NOMO-1 treated with DMSO at 0.1 percent for 48 hours (cell line): Measurements from ENCODE around the gene RNF169.

Source experiments
- DNase-seq: peaks from one replicate; lab custom pipeline; 2025; ENCODE audit not compliant: unreplicated experiment; lab: John Stamatoyannopoulos, UW

RNF169 gene, protein sequence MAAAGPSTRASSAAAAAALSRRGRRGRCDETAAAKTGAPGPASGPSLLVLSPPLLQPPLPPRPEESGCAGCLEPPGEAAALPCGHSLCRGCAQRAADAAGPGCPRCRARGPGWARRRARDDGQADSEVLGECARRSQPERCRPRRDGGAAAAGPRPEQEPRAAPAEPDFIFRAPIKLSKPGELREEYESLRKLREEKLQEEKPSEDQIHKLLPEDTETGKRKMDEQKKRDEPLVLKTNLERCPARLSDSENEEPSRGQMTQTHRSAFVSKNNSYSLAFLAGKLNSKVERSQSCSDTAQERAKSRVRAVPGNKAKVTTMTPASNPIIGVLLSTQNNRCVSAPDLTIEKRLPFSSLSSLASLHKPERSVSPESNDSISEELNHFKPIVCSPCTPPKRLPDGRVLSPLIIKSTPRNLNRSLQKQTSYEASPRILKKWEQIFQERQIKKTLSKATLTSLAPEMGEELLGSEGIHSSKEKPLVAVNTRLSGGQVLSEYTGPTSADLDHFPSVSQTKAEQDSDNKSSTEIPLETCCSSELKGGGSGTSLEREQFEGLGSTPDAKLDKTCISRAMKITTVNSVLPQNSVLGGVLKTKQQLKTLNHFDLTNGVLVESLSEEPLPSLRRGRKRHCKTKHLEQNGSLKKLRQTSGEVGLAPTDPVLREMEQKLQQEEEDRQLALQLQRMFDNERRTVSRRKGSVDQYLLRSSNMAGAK

DNA sequence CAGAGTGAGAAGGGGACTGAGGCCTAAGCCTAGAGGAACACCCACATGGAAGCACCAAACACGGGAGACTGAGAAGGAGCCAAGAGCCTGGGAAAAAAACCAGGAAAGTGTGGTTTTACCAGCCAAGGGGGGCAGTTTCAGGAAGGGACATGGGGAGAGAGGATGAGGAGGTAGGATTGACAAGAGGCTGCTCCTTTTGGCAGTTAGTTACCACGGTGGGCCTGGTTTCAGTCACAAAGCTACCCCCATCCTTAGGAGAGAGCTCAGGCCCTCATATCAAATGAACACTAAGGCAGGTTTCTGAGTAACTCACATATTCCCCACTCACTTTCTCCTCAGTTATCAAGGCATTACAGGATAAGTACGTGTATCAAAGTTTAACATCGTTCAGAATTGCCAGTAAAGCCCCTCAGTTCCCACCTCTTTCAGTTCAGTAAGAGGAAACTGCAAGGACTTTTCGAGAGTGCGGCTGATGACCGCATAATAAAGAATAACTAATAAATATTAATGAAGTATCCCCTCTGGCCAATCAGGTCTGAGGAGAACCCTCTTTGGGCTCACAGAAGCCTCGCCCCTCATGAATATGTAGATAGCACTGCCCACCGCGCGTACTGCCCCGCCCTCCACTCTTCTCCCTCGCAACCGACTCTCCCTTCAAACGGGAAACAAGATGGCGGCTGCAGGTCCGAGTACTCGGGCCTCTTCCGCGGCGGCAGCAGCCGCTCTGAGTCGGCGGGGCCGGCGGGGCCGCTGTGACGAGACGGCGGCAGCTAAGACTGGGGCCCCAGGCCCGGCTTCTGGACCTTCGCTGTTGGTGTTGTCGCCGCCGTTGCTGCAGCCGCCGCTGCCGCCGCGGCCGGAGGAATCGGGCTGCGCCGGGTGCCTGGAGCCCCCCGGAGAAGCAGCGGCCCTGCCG is at the start of gene RNF169:
Gene RNF169, plus strand, starts transcription at position 639 of the 916 bp plus-strand sequence. Its CDS starts 32 bp downstream, at position 671.
- peak; percentile 96 for DNase-seq

DNA sequence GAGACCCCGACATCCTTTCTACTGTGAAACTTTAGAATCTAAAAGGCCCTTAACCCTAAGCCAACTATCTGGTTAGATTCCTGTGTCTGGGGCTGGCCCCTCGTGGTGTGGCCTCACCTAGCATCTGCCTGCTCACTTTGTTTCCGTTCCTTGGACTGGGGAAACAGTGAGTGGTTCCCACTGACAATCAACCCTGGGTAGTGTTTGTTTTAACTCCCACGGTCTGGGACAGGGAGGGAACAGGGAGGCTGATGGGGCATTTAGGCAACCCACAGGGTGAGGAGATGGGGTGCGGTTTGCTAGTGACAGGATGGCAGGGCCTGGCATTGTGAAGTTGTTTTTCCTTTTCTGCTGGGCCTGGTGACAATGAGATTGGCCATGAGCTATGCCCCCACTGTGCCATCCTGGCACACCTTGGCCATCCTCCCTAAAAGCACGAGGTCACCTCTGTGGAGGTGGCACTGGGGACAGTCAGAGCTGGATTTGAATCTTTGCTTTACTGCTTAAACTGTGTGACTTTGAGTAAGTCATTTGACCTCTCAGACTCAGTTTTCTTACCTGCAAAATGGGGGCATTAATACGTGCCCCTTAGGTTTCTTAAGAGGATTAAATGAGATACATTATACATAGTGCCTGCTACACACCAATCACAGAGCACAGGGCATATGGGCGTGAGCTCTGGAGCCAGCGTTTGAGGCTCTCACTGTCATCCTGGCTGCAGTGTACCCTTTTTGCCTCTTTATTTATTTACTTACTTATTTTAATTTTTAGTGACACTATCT is 48.8 kb upstream of the RNF169 start:
- DNase-seq, result no peak

DNA sequence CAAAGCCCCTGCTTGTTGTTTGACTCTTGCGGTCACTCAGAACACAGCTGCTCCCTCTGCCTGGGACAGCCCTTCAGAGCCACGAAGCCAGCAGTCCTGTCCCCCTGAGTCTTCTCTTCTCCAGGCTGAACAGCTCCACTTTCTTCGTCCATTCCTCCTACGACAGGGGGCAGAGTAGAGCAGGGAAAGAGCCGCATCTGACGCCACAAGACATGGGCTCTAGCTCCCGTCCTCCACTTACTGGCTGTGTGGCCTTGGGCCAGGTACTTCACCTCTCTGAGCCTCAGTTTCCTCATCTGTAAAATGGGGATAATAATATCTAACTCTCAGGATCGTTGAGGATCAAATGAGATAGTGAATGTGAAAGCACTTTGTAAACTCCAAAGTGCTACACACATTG is 47.3 kb upstream of the RNF169 start:
- DNase-seq, result no peak

DNA sequence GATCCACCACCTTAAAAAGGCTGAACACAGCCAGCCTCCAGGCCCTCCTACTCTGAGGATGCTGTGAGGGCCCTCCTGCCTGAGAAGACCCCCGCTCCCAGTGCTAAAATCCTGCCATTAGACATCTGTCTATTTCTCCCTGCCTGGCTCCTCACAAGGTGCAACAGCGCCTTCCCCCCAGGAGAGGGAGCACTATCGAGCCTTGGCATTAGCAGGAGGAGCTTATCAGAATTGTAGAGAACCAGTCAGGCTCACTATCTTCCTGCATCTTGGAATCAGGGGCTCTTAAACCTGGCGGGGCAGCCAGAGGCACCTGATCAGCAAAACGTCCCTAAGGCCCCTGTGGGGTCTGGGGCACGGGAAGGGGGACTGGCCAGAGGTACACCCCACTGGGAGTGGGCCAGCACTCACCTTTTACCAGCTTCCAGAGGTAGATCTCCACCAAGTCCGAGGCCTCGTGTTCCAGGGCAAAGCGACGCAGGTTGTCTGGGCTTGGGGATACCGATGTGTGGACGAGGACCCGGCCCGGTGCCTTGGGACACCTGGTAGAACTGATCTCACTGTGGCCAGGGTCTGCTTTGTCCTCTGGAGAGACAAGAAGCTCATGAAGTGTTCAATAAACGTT is 46.2 kb upstream of the RNF169 start:
- peak; percentile 56 for DNase-seq

DNA sequence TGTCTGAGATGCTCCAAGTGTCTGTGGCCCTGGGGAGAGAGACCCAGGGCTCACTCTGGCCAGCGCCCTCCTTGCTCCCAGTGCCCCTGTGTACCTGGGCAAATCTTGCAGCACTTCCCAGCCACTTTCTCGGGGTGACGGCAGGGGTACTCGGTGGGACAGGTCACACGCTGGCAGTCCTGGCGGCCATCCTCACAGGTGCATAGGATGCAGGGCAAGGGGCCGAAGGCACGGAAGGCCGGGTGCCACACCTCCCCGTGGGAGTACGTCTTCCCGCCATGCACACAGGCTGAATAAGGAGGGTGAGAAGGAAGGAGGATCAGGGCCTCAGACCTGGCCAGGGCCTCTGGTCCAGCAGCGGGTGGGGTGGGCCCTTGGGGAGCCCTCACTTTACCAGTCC is 45.4 kb upstream of the RNF169 start:
- no peak for DNase-seq

DNA sequence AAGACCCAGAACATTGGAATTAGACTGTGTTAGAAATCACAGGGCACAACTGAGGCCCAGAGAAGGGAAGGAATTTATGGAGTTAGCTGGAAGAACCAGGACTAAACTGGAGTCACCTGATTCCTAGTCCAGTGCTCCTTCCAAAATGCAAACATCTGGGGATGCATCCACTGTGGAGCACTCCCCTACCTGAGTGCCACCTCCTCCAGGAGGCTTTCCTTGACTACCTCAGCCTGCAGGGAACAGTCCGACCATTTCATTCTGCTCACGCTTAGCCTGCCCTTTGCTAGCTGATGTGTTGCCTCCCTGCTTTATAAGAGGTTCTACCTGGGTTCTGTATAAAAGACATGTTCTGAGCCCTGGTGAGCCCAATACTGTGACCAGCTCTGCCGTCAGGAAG is 41.5 kb upstream of the RNF169 start:
- no peak for DNase-seq

DNA sequence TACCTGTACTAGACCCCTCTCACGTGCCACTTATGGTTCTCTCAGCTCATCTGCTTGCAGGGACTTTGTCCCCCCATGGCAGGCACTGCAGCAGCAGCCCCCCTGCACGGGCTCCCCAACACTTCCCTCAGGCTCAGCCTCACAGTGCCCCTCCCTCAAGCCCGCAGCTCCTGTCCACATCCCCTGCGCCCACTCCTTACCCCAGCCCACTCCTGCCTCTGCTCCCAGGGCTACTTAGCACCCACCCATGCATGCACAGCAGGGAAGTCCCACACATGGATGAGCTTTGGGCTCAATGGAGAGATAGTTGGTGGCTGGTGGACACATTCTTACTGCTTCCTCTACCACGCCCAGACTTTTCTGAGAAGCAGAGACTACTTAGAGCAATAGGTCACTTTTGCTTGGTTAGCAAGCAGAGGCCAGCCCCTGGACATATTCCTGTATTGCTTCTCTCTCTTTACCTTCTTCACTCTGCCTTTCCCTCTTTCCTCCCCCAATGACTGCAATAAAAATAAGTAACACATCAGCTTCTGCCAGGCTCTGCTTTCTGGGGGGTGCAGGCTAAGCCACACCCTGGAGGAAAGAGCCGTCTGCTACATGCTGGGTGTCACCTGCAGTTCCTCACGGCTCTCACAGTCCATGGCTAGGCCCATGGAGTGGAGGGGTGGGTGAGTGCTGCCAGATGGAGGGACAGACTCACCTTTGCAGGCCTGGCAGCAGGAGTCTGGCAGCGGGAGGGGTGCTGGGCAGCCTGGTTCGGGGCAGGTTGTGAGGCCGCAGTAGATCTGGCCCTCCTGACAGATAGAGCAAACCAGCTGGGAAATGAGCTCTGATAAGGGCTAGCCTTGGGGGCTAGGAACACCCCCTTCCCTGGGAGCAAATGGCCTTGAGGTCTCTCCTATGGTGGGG is 40.8 kb upstream of the RNF169 start:
- DNase-seq, result no peak

DNA sequence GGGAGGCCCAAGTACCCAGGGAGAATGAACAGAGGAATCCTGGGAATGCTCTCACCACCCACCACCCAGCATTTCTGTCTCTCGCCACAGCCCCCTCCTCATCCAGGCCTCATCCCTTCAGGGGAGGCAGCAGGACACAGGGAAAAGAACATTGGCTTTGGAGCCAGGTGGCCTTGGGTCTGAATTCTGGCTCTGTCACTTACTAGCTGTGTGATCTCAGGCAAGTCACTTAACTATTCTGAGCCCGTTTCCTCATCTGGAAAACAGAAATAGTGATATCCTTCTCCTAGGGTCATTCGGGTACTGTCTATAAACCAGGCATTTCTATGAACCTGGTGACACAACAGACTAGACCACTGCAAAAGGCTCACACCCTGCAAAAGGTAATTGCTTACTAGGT is 39.5 kb upstream of the RNF169 start:
- DNase-seq, result no peak

DNA sequence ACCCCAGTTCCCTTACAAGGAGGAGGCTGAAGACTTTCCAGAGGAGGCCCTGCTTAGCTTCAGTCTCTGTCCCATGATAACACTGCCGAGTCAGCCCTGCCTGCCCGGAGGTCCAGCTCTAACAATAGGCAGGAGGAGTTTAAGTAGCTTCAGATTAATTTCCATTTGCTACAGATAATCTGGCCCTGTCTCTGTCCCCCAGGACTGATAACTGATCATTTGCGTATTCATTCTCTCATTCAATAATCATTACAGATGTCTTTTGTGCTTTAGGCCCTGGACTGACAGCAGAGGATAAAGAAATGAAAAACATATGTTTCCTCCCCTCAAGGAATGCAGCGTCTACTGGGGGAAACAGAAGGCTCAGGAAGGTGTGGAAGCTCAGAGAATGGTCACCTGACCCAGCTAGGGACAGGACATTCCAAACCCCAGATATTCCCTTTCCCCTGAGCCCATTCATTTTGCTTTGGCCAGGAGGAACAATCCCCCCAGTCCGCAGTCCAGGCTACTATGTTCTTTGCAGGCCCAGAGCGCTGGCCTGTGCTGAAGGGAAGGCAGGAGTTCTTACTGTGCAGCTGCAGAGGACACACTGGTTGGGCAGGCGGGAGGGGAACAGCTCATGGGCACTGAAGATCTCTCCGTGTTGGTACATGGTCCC is 38.2 kb upstream of the RNF169 start:
- DNase-seq, result no peak

DNA sequence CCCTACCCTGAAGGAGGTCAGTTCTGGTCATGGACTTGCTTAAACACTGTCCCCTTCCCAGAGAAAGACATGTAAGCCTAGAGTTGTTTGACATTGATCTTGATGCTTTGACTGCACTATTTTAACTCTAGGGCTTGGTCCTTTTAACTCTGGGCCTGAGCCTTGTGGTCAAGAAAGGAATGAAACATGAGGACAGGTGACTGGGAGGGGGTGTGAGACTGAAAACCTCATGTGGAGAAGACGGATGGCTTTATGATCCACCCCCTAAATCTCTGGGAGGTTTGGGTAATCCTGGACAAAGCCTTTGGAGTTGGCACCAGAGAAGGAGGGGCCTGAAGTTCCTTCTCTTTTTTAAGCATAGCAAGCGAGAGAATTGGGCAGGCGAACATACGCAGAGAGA is 35.0 kb upstream of the RNF169 start:
- no peak for DNase-seq

DNA sequence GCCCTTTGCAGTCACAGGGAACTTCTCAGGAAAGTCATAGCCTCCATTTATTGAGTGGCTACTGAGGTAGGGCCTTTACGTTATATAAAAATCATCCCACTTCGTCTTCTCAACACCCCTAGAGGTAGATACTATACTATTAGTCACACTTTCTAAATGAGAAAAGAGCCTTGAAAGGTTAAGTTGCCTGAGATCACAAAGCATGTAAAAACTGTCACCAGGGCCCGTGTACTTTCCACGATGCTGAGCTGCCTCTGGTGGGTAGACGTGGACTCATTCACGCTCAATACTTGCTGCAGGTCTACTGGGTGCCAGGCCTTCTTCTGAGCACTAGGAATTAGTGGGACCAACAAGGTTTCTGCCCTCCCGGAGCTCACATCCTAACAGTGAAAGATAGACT is 33.7 kb upstream of the RNF169 start:
- no peak for DNase-seq

DNA sequence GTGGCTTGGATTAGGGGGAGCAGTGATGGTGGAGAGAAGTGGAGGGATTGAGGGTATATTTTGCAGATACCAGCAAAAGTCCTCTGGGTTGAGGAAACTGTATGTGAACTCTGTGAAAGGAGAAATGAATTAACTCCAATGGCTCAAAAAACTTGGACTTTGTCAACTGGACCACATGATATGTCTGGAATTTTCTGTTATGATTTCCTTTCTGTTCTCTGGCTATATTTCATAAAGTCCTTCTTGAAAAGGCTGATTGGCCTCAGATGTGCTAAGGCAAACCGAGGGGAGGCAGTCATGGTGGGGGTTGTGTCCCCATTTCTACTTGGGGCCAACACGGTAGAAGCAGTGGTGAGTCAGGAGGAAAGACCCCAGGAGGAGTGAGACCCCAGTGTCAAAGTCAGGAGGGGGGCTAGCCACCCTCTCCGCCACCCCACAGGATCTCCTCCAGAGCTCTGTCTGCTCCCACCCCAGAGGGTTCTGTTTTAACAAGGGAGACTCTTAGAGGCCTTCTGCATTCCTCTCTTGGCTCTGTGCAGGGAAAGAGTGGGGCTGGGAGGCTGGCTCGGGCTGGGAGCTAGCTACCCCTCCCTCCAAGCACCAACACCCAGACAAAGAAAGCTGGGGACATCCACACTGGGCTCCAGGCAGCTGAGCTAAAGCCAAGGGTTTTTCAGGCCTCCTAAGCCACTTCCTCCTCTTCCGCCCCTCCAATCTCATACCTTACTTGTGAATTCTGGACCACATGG is 31.3 kb upstream of the RNF169 start:
- DNase-seq, result no peak

DNA sequence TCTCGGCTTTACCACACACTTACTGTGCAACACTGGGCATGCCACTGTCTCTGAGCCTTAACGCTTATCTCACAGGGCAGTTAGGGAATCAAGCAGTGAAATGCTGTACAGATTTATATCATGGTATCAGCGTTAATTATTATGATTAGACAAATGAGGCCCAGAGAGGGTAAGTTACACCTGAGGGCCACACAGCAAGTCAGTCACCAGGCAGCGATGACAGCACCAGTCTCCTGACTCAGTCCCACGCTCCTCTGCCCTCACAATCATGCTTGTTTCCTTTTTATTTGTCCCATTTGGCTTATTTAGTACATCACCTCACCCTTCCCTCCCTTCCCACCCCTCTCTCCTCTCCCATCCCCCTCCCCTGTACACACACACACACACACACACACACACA is 29.6 kb upstream of the RNF169 start:
- DNase-seq, result no peak

DNA sequence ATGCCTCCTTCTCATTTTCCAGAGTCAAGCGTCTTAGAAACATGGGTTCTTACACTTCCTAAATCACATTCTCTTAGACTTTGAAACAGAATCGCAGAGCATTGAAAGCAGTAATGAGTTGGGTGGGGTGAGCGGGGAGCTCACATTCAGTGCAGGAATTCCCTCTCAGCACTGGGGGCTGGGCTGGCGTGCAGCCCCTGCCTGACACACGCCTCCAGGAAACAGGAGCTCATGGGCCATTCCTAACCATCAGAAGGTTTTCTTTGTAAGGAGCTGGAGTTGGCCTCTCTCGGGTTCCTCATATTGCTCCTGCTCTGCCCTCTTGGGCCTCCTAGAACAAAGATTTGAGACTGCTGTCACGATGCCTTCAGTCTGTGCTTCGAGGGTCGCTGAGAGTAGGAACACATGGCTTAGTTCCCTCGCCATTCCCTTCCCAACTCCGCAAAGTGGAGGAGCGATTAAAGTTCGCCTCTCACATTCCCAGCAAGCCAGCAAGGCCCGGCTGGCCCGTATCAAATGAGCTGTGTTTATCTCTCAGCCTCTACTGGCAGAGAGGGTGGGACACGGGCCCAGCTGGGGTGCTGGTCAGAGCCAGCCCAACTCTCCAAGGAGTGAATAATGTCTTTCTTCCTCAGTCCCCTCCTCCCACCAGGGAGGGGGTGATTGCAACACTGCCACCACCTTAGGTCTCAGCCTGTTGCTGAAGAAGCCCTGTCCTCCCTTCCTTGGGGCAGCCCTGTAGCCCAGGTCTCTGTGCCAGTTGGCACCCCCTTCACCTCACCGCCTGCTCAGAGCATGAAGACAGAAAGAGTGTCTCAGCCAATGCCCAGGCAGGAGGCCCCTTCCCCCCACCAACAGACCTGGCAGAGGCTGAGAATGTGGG is 27.8 kb upstream of the RNF169 start:
- DNase-seq, result no peak

DNA sequence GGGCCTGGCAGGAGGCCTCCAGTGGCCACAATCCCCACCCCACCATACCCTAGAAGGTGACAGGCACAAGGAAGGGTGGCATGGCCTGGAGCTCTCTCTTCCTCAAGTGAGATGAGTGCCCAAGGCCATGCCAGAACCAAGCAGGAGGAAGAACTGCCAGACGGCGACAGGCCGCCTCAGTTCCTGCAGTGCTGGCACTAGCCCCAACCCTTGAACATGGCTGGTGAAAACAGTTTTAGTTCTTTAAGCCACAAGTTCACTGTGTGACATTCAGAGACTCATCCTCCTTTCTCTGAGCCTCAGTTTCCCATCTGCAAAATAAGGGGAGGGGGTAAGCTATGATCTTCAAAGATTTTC is 27.2 kb upstream of the RNF169 start:
- DNase-seq, result no peak

DNA sequence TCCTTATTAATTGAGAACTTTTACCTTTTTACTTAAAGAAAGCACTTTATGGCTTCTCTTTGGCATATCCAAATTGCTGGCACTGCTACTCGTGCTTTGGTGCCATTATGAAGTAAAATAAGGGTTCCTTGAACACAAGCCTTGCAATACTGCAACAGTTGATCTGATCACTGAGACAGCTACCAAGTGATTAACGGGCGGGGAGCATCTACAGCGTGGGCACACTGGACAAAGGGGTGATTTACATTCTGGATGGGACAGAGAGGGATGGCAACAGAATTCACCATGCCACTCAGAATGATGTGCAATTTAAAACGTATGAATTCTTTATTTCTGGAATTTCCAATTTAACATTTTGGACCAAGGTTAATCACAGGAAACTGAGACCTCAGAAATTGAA is 25.1 kb upstream of the RNF169 start:
- no peak for DNase-seq

DNA sequence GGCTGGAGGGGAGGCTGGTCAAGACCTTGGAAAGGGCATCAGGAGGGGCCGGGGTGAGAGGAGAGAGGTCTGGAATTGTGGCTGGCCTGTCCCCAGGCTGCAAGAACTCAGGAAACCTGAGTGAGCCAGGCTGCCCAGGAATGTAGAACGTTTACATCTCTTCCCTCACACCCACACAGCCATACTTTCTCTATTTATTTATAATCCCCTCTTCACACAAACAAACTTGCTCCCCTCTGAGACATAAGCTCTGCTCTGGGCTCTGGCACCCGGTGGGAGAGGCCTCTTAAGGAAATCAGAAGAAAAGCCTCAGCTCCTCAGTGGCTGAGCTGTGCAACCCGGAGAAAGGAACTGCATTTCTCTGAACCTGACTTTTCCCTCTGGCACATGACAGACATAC is 22.9 kb upstream of the RNF169 start:
- DNase-seq, result no peak
